ENCODE measurements around the gene SGPL1. TPM values are rescaled to one million over a fixed set of nuclear protein-coding genes. Genes with fewer than 3 reads are reported as not detected.

SGPL1 gene
- total RNA-seq, 1 experiment from 2014 or later, result 127 TPM

DNA sequence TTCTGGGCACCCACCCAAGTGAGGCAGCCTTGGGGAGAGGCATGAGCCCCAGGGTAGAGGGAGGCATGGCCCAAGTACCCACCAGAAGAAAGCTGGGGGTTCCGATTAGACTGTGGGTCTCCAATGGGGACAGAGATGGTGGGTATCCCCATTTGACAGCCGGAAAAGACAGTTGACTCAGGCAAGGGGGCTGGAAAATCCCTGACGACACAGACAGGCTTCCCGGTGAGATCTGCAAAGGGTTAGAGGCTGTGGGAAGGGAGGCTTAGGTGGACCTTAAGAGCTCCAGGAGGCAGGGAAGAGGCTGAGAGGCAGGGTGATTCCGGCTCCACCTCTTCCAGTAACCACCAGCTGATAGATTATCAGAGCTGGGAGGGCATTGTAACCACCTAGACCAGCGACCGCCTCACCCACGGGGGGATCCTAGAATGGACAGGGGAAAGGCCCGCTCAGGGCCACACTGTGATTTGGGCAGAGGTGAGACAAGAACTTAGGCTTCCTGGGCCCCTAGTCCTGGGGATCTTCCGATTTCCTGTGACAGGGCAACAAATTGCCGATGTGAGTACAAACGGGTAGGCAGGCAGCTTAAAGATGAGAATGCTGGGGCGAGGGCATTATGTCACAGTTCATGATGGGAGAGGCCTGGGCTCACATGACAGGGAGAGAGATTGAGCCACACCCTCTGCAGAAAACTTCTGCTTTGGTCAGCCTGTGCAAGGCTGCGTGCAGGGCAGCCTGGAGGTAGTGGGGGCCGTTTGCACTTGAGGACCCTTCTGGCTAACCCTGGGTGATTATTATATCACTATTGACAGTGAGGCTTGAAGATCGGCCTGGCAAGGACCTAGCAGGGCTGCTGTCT is 36.0 kb upstream of the SGPL1 start:
- BruUV-seq (replicated peaks), result no TSS peak
- Histone ChIP-seq H3K27me3 (replicated peaks; ENCODE audit: control insufficient read depth, insufficient read depth, low read length) (no peaks in the 10 kb centered on the region), H3K4me1 (peaks cover 16% of the 10 kb centered on the region), H3K36me3 (ENCODE audit: control insufficient read depth, insufficient read depth, low read length) (no peaks in the 10 kb centered on the region), H3K4me3 (ENCODE audit: low read depth, low read length) (no peak overlapping the region), H3K9me3 (no peaks in the 10 kb centered on the region)
- DNase-seq, result no peak
- ChIA-PET CTCF (no interaction called here), POLR2A (no interaction called here)
- H3K36me3 Mint-ChIP-seq (ENCODE audit: insufficient read depth, unreplicated experiment), result no peaks in the 10 kb centered on the region
- peaks cover 4% of the 10 kb centered on the region for H3K27me3 Mint-ChIP-seq (ENCODE audit: insufficient read depth, unreplicated experiment)
- no peak overlapping the region for H3K27ac Mint-ChIP-seq (ENCODE audit: unreplicated experiment)
- no peaks in the 10 kb centered on the region for H3K4me1 Mint-ChIP-seq (ENCODE audit: low read depth, unreplicated experiment)
- TF ChIP-seq, protein P1, sequence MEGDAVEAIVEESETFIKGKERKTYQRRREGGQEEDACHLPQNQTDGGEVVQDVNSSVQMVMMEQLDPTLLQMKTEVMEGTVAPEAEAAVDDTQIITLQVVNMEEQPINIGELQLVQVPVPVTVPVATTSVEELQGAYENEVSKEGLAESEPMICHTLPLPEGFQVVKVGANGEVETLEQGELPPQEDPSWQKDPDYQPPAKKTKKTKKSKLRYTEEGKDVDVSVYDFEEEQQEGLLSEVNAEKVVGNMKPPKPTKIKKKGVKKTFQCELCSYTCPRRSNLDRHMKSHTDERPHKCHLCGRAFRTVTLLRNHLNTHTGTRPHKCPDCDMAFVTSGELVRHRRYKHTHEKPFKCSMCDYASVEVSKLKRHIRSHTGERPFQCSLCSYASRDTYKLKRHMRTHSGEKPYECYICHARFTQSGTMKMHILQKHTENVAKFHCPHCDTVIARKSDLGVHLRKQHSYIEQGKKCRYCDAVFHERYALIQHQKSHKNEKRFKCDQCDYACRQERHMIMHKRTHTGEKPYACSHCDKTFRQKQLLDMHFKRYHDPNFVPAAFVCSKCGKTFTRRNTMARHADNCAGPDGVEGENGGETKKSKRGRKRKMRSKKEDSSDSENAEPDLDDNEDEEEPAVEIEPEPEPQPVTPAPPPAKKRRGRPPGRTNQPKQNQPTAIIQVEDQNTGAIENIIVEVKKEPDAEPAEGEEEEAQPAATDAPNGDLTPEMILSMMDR (IDR thresholded peaks at IDR 0.05; ENCODE audit: insufficient read depth in 1 of 2, low read depth in 1 of 2, low read length in 1 of 2, severe bottlenecking in 1 of 2, unreplicated experiment in 1 of 2), result no peak
- no peaks in the 10 kb centered on the region for H3K9me3 Mint-ChIP-seq (ENCODE audit: unreplicated experiment)
- intact Hi-C loops (cut with micrococcal nuclease; ENCODE audit: unreplicated experiment), result no loop called here
- no peak overlapping the region for H3K4me3 Mint-ChIP-seq (ENCODE audit: unreplicated experiment)

DNA sequence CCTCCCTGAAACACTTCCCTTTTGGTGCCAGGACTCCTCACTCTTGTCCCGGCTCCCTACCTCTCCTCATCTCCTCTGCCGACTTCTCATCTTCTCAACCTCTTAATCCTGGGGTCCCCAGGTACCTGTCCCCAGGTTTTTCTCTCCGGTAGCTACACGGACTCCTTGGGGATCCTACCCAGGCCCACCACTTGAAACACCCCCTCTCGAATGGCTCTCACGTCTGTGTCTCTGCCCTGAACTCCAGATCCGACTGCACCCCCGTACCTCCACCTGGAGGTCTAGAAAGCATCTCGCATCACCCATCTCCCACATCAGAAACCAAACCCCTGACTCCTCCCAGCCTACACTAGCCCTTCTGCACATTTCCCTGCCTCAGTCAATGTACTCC is 35.4 kb upstream of the SGPL1 start:
- no peak overlapping the region for H3K4me3 ChIP-seq (ENCODE audit: low read depth, low read length)
- DNase-seq, result no peak
- H3K4me1 ChIP-seq, result peaks cover 13% of the 10 kb centered on the region
- no peaks in the 10 kb centered on the region for H3K36me3 ChIP-seq (ENCODE audit: control insufficient read depth, insufficient read depth, low read length)
- BruUV-seq (replicated peaks), result no TSS peak
- H3K27me3 ChIP-seq (replicated peaks; ENCODE audit: control insufficient read depth, insufficient read depth, low read length), result 0 out of 2 replicates have a peak, but pooled peaks cover 2% of the 10 kb centered on the region
- Mint-ChIP-seq H3K27me3 (ENCODE audit: insufficient read depth, unreplicated experiment) (peaks cover 4% of the 10 kb centered on the region), H3K4me3 (ENCODE audit: unreplicated experiment) (no peak overlapping the region), H3K4me1 (ENCODE audit: low read depth, unreplicated experiment) (no peaks in the 10 kb centered on the region), H3K27ac (ENCODE audit: unreplicated experiment) (no peak overlapping the region), H3K36me3 (ENCODE audit: insufficient read depth, unreplicated experiment) (no peaks in the 10 kb centered on the region), H3K9me3 (ENCODE audit: unreplicated experiment) (no peaks in the 10 kb centered on the region)
- intact Hi-C loops (cut with micrococcal nuclease; ENCODE audit: unreplicated experiment), result no loop called here
- TF ChIP-seq, protein P1 (IDR thresholded peaks at IDR 0.05; ENCODE audit: insufficient read depth in 1 of 2, low read depth in 1 of 2, low read length in 1 of 2, severe bottlenecking in 1 of 2, unreplicated experiment in 1 of 2), result no peak
- CTCF ChIA-PET, result no interaction called here
- POLR2A ChIA-PET, result no interaction called here
- no peaks in the 10 kb centered on the region for H3K9me3 ChIP-seq

DNA sequence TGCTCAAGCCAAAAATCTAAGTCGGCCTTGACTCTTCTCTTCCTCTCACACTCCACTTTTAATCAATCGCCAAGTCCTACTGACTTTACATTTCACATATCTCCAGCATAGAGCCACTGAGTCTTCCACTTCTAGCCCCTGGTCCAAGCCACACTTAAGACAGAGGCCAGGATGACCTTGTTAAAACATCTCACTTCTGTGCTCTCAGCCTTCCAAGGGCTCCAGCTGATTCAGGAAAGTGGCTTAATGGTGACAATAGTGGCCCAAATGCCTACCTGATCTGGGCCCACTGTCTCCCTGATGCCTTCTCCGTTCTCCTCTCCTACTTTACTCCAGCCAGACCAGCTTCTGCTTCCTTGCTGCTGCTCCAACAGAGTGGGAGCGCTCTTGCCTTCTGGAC is 35.0 kb upstream of the SGPL1 start:
- Histone ChIP-seq H3K4me1 (peaks cover 11% of the 10 kb centered on the region), H3K27me3 (replicated peaks; ENCODE audit: control insufficient read depth, insufficient read depth, low read length) (0 out of 2 replicates have a peak, but pooled peaks cover 3% of the 10 kb centered on the region), H3K9me3 (no peaks in the 10 kb centered on the region), H3K4me3 (ENCODE audit: low read depth, low read length) (no peak overlapping the region), H3K36me3 (ENCODE audit: control insufficient read depth, insufficient read depth, low read length) (no peaks in the 10 kb centered on the region)
- BruUV-seq (replicated peaks), result no TSS peak
- no peak overlapping the region for H3K27ac Mint-ChIP-seq (ENCODE audit: unreplicated experiment)
- TF ChIP-seq, protein P1 (IDR thresholded peaks at IDR 0.05; ENCODE audit: insufficient read depth in 1 of 2, low read depth in 1 of 2, low read length in 1 of 2, severe bottlenecking in 1 of 2, unreplicated experiment in 1 of 2), result no peak
- H3K4me3 Mint-ChIP-seq (ENCODE audit: unreplicated experiment), result no peak overlapping the region
- no peaks in the 10 kb centered on the region for H3K36me3 Mint-ChIP-seq (ENCODE audit: insufficient read depth, unreplicated experiment)
- CTCF ChIA-PET, result no interaction called here
- no peaks in the 10 kb centered on the region for H3K9me3 Mint-ChIP-seq (ENCODE audit: unreplicated experiment)
- H3K27me3 Mint-ChIP-seq (ENCODE audit: insufficient read depth, unreplicated experiment), result peaks cover 4% of the 10 kb centered on the region
- H3K4me1 Mint-ChIP-seq (ENCODE audit: low read depth, unreplicated experiment), result no peaks in the 10 kb centered on the region
- intact Hi-C loops (cut with micrococcal nuclease; ENCODE audit: unreplicated experiment), result no loop called here
- DNase-seq, result no peak
- POLR2A ChIA-PET, result no interaction called here

All from Caco-2 (cell line).